Measurements from ENCODE around the gene EEF1G. TPM values are rescaled to one million over a fixed set of nuclear protein-coding genes. Genes with fewer than 3 reads are reported as not detected.

EEF1G gene
- total and polyA plus RNA-seq, 2 of the 13 experiments (the other 11 are each of a cell fraction or from before 2014, with no cell fraction given) = 1,787 to 2,144 TPM

- TF ChIP-seq ZNF687 (CRISPR knock-in tag; IDR thresholded peaks at IDR 0.05) (peak; percentile 22; the same call in 1 of the 2 replicates), STAG1 (CRISPR knock-in tag; IDR thresholded peaks at IDR 0.05) (peak; percentile 18; the same call in 1 of the 2 replicates), POLR2A (IDR thresholded peaks at IDR 0.05; ENCODE audit: insufficient read depth in 1 of 2, low read depth in 2 of 2, low read length in 2 of 2) (peak in 1 of 2 experiments; percentile 19; a peak in 1 of 4 replicates), TEAD2 (CRISPR knock-in tag; IDR thresholded peaks at IDR 0.05) (no peak), KAT8 (CRISPR knock-in tag; IDR thresholded peaks at IDR 0.05) (peak; percentile 24; the same call in 1 of the 2 replicates), ZBED4 (CRISPR knock-in tag; IDR thresholded peaks at IDR 0.05; ENCODE audit: borderline replicate concordance) (no peak), KLF12 (CRISPR knock-in tag; IDR thresholded peaks at IDR 0.05; ENCODE audit: borderline replicate concordance) (0 out of 2 replicates have a peak, but pooled peaks have one; percentile 32), RAD21 (CRISPR knock-in tag; IDR thresholded peaks at IDR 0.05) (peak; percentile 73), THRA (CRISPR knock-in tag; IDR thresholded peaks at IDR 0.05; ENCODE audit: borderline replicate concordance) (0 out of 2 replicates have a peak, but pooled peaks have one; percentile 27), SAP130 (CRISPR knock-in tag; IDR thresholded peaks at IDR 0.05; ENCODE audit: low read depth) (peak; percentile 47), NFATC3 (CRISPR knock-in tag; IDR thresholded peaks at IDR 0.05) (no peak), KLF6 (CRISPR knock-in tag; IDR thresholded peaks at IDR 0.05) (0 out of 2 replicates have a peak, but pooled peaks have one; percentile 17), ZSCAN9 (CRISPR knock-in tag; IDR thresholded peaks at IDR 0.05; ENCODE audit: borderline replicate concordance) (0 out of 2 replicates have a peak, but pooled peaks have one; percentile 14), CTCF (CRISPR knock-in tag; IDR thresholded peaks at IDR 0.05) (peak; percentile 74)
- TF ChIP-seq, protein P1, sequence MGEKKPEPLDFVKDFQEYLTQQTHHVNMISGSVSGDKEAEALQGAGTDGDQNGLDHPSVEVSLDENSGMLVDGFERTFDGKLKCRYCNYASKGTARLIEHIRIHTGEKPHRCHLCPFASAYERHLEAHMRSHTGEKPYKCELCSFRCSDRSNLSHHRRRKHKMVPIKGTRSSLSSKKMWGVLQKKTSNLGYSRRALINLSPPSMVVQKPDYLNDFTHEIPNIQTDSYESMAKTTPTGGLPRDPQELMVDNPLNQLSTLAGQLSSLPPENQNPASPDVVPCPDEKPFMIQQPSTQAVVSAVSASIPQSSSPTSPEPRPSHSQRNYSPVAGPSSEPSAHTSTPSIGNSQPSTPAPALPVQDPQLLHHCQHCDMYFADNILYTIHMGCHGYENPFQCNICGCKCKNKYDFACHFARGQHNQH (CRISPR knock-in tag; IDR thresholded peaks at IDR 0.05) = peak; percentile 16; the same call in 1 of the 2 replicates
Measured at GRCh38 chr11:62612366-62613290, 38.9 kb upstream of the EEF1G start, which contains the start of the genes EML3 and ROM1 (continued).

All from HepG2 (cell line).